IMR-90 (cell line): ENCODE data around the gene LAP3. TPM values are rescaled to one million over a fixed set of nuclear protein-coding genes. Genes with fewer than 3 reads are reported as not detected.

Experiments
- ATAC-seq: fragments of 200-7000 bp; cut with Tn5 transposase; 2 replicates; pipeline ENCODE4 v1.9.1; 2020; ENCODE audit warnings: low read depth, mild to moderate bottlenecking, moderate library complexity
- BruUV-seq: library from RNA; stranded (reverse); fragments of 400-500 nt; replicated peaks from 2 replicates; lab custom pipeline; 2021; lab: Mats Ljungman, UMichigan
- CTCF ChIA-PET: fragments of 300-600 bp; formaldehyde crosslinking; extraction: SDS; loops from one replicate; lab custom pipeline; 2021; ENCODE audit warnings: antibody characterized with exemption; lab: Yijun Ruan, JAX
- POLR2A ChIA-PET: fragments of 300-600 bp; sonication (Branson Sonifier 250); formaldehyde crosslinking; loops from one replicate; lab custom pipeline; 2022; ENCODE audit warnings: antibody characterized with exemption; ENCODE audit not compliant: unreplicated experiment; lab: Charles Lee
- DNase-seq: peaks from one replicate; pipeline ENCODE4 v3.0.0; 2013
- H2AFZ ChIP-seq: replicated peaks from 2 replicates; pipeline ENCODE3; 2013; ENCODE audit warnings: low read length, mild to moderate bottlenecking; ENCODE audit not compliant: poor library complexity
- H2AK5ac ChIP-seq: 2 replicates; pipeline ENCODE4 v1.6.1; 2013; ENCODE audit warnings: low read depth, low read length, inconsistent platforms
- H2AK9ac ChIP-seq: replicated peaks from 2 replicates; pipeline ENCODE3; 2013; ENCODE audit warnings: mild to moderate bottlenecking, low read depth, low read length, moderate library complexity; ENCODE audit not compliant: poor library complexity
- H2BK120ac ChIP-seq: 2 replicates; pipeline ENCODE4 v1.6.1; 2013; ENCODE audit warnings: low read depth, low read length, inconsistent platforms
- H2BK15ac ChIP-seq: 3 replicates; pipeline ENCODE4 v1.6.1; 2013; ENCODE audit warnings: low read depth, low read length, inconsistent platforms
- H2BK20ac ChIP-seq: 2 replicates; pipeline ENCODE4 v1.6.1; 2013; ENCODE audit warnings: low read depth, mild to moderate bottlenecking, inconsistent platforms, low read length, moderate library complexity
- H2BK5ac ChIP-seq: 2 replicates; pipeline ENCODE4 v1.6.1; 2013; ENCODE audit warnings: mild to moderate bottlenecking, low read depth, low read length, inconsistent platforms; ENCODE audit not compliant: poor library complexity, severe bottlenecking
- H3K14ac ChIP-seq: replicated peaks from 2 replicates; pipeline ENCODE4 v1.6.1; 2013; ENCODE audit warnings: low read depth, low read length, inconsistent platforms
- H3K18ac ChIP-seq: 2 replicates; pipeline ENCODE4 v1.6.1; 2013; ENCODE audit warnings: low read depth, low read length, control low read depth
- H3K23ac ChIP-seq: 2 replicates; pipeline ENCODE4 v1.6.1; 2013; ENCODE audit warnings: low read depth, low read length, inconsistent platforms
- H3K27ac ChIP-seq: 2 replicates; pipeline ENCODE4 v1.5.1; 2013; ENCODE audit warnings: mild to moderate bottlenecking, control low read depth, low read length; ENCODE audit not compliant: insufficient read depth
- H3K27me3 ChIP-seq: 2 replicates; pipeline ENCODE4 v1.6.1; 2013; ENCODE audit warnings: low read length; ENCODE audit not compliant: control insufficient read depth, insufficient read depth
- H3K36me3 ChIP-seq: 2 replicates; pipeline ENCODE4 v1.6.1; 2013; ENCODE audit warnings: low read length, mixed read lengths; ENCODE audit not compliant: control insufficient read depth, insufficient read depth
- H3K4ac ChIP-seq: 2 replicates; pipeline ENCODE4 v1.6.1; 2013; ENCODE audit warnings: low read depth, low read length, inconsistent platforms
- H3K4me1 ChIP-seq: 2 replicates; pipeline ENCODE4 v1.6.1; 2013; ENCODE audit warnings: low read length, mixed read lengths; ENCODE audit not compliant: control insufficient read depth, insufficient read depth
- H3K4me2 ChIP-seq: 2 replicates; pipeline ENCODE4 v1.6.1; 2013; ENCODE audit warnings: low read depth, mild to moderate bottlenecking, control low read depth, low read length, moderate library complexity
- H3K4me3 ChIP-seq: 2 replicates; pipeline ENCODE4 v1.5.1; 2013; ENCODE audit warnings: low read depth, mild to moderate bottlenecking, control low read depth, low read length, moderate library complexity; ENCODE audit not compliant: insufficient read depth
- H3K56ac ChIP-seq: 2 replicates; pipeline ENCODE4 v1.6.1; 2013; ENCODE audit warnings: low read length, inconsistent platforms; ENCODE audit not compliant: insufficient read depth; ENCODE audit errors: extremely low read depth
- H3K79me1 ChIP-seq, 2 experiments: 2 replicates each; pipeline ENCODE4 v1.6.1; 2013; ENCODE audit warnings: low read length in 2 of 2, inconsistent platforms in 1 of 2, low read depth in 1 of 2
- H3K9ac ChIP-seq: 2 replicates; pipeline ENCODE4 v1.6.1; 2013; ENCODE audit warnings: low read depth, low read length, control low read depth
- H3K9me1 ChIP-seq: 2 replicates; pipeline ENCODE4 v1.6.1; 2013; ENCODE audit warnings: low read length, inconsistent platforms; ENCODE audit not compliant: insufficient read depth
- H3K9me3 ChIP-seq: 2 replicates; pipeline ENCODE4 v1.6.1; 2013; ENCODE audit warnings: low read length; ENCODE audit not compliant: control insufficient read depth, insufficient read depth
- H4K20me1 ChIP-seq: 2 replicates; pipeline ENCODE4 v1.6.1; 2013; ENCODE audit warnings: low read length, inconsistent platforms; ENCODE audit not compliant: insufficient read depth
- H4K5ac ChIP-seq: 2 replicates; pipeline ENCODE4 v1.6.1; 2013; ENCODE audit warnings: mild to moderate bottlenecking, low read depth, low read length, control low read depth
- H4K8ac ChIP-seq, 2 experiments: 2 replicates each; pipeline ENCODE4 v1.6.1; 2013; ENCODE audit warnings: low read depth in 2 of 2, low read length in 2 of 2, control low read depth in 1 of 2, inconsistent platforms in 1 of 2
- H4K91ac ChIP-seq: 2 replicates; pipeline ENCODE4 v1.6.1; 2013; ENCODE audit warnings: low read depth, low read length, inconsistent platforms; ENCODE audit not compliant: insufficient read depth
- MAFK ChIP-seq: IDR thresholded peaks from 2 replicates; pipeline ENCODE4 v1.6.1; 2012; ENCODE audit warnings: low read depth, low read length, improper control_type of control experiment
- MXI1 ChIP-seq: IDR thresholded peaks from 2 replicates; pipeline ENCODE4 v1.6.1; 2012; ENCODE audit warnings: low read depth, mild to moderate bottlenecking, low read length, moderate library complexity, borderline replicate concordance
- NFE2L2 ChIP-seq: fragments of 150-350 bp; IDR thresholded peaks from 2 replicates; pipeline ENCODE4 v1.6.1; 2016; ENCODE audit warnings: low read depth, mild to moderate bottlenecking, low read length
- RFX5 ChIP-seq: IDR thresholded peaks from 2 replicates; pipeline ENCODE4 v1.8.0; 2012; ENCODE audit warnings: low read depth, mild to moderate bottlenecking, low read length, moderate library complexity
- WGBS, 2 experiments: methylation state at CpG; one replicate each; pipeline versions ENCODE4 v1.1.5 to v1.1.7; 2013; ENCODE audit warnings: missing lambda C conversion rate in 2 of 2; ENCODE audit not compliant: insufficient read length in 1 of 2; ENCODE audit errors: extremely low coverage in 2 of 2; 5-methylcytosine and 5-hydroxymethylcytosine counted together
- dilution Hi-C: fragments of 300-500 bp; cut with HindIII; formaldehyde crosslinking; loops from one replicate; pipeline ENCODE4 v1.14.3; 2018; ENCODE audit warnings: low sequenced_read_pairs; ENCODE audit not compliant: unreplicated experiment
- in situ Hi-C: fragments of 300-500 bp; cut with MboI; formaldehyde crosslinking; loops from 3 replicates; pipeline ENCODE4 v1.14.3; 2019; ENCODE audit warnings: low sequenced_read_pairs, inconsistent platforms, mixed read lengths
- intact Hi-C: fragments of 100-400 bp; cut with micrococcal nuclease; formaldehyde crosslinking; loops from 2 replicates; pipeline ENCODE4 v1.10.0; 2022
- polyA plus RNA-seq, 3 experiments: library from polyadenylated mRNA; depleted of rRNA; stranded (reverse); fragments of >200 nt; gene quantifications; 2 replicates each; pipeline ENCODE4 v1.2.3, GENCODE V29; 2012; ENCODE audit warnings: low replicate concordance in 1 of 3
- total RNA-seq: library from RNA; depleted of rRNA; stranded (reverse); fragments of >200 nt; gene quantifications from 2 replicates; pipeline ENCODE4 v1.2.3, GENCODE V29; 2012
- TF ChIP-seq, protein P1 (sequence below): fragments of 150-350 bp; IDR thresholded peaks from 2 replicates; pipeline ENCODE4 v1.6.1; 2016; ENCODE audit warnings: low read depth, mild to moderate bottlenecking, low read length, moderate library complexity, borderline replicate concordance

Gene LAP3
- total and polyA plus RNA-seq, 2 of the 4 experiments (the other 2 are of a cell fraction) = 57.9 to 91.6 TPM

DNA sequence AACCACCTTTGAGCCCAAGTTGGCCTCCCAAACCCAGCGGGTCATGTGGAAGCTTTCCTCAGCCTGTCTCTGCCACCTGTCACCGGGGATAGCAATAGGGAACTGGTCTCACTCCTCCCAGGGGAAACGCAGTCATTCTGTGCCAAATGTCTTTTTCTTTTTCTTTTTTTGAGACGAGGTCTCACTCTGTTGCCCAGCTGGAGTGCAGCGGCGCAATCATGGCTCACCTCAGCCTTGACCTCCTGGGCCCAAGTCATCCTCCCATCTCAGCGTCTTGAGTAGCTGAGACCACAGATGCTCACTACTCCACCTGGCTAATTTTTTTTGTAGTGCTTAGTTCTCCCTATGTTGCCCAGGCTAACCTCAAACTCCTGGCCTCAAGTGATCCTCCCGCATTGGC lies 77.7 kb downstream of the LAP3 start:
- H3K9me3 ChIP-seq = no peaks in the 10 kb centered on the region
- H2AK9ac ChIP-seq = no peak overlapping the region
- H3K56ac ChIP-seq = no peak overlapping the region
- no peak overlapping the region for H4K8ac ChIP-seq
- H3K4me1 ChIP-seq = no peaks in the 10 kb centered on the region
- intact Hi-C loops = no loop called here
- H3K36me3 ChIP-seq = no peaks in the 10 kb centered on the region
- no peak overlapping the region for H2BK120ac ChIP-seq
- no peak overlapping the region for H3K4me2 ChIP-seq
- no peak overlapping the region for H3K4ac ChIP-seq
- ChIA-PET CTCF (no interaction called here), POLR2A (no interaction called here)
- no peak for ATAC-seq
- H2BK15ac ChIP-seq = no peak overlapping the region
- TF ChIP-seq RFX5 (no peak), MXI1 (no peak), NFE2L2 (no peak), MAFK (no peak)
- TF ChIP-seq, protein P1, sequence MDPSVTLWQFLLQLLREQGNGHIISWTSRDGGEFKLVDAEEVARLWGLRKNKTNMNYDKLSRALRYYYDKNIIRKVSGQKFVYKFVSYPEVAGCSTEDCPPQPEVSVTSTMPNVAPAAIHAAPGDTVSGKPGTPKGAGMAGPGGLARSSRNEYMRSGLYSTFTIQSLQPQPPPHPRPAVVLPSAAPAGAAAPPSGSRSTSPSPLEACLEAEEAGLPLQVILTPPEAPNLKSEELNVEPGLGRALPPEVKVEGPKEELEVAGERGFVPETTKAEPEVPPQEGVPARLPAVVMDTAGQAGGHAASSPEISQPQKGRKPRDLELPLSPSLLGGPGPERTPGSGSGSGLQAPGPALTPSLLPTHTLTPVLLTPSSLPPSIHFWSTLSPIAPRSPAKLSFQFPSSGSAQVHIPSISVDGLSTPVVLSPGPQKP = no peak
- no TSS peak for BruUV-seq
- H3K9ac ChIP-seq = no peak overlapping the region
- H3K23ac ChIP-seq = no peak overlapping the region
- H4K91ac ChIP-seq = no peak overlapping the region
- no peak overlapping the region for H3K18ac ChIP-seq
- H2BK5ac ChIP-seq = no peak overlapping the region
- in situ Hi-C loops = no loop called here
- H3K79me1 ChIP-seq = no peaks in the 10 kb centered on the region
- DNase-seq = no peak
- H3K27me3 ChIP-seq = peaks cover 7% of the 10 kb centered on the region
- H3K4me3 ChIP-seq = no peak overlapping the region
- H2AFZ ChIP-seq = no peak overlapping the region
- H4K5ac ChIP-seq = no peak overlapping the region
- H3K14ac ChIP-seq = no peak overlapping the region
- H3K27ac ChIP-seq = no peak overlapping the region
- no peaks in the 10 kb centered on the region for H4K20me1 ChIP-seq
- H2BK20ac ChIP-seq = no peak overlapping the region
- 65% methylated on average over 5 of the region's 8 CpGs; no CpG with 5 or more reads in 1 of the 2 experiments for WGBS, 2 experiments
- no peak overlapping the region for H2AK5ac ChIP-seq
- H3K9me1 ChIP-seq = no peaks in the 10 kb centered on the region
- dilution Hi-C loops = no loop called here
